Keratinocyte (primary cell): ENCODE data around the gene NUP210.
A peak's percentile ranks its signal among the peaks of the same experiment; 100 is the strongest.

Source experiments
- CTCF ChIP-seq, 3 experiments: IDR thresholded peaks in 1 of 3; conservative IDR thresholded peaks in 1 of 3; optimal IDR thresholded peaks in 1 of 3; 2 replicates in 2 of 3; 3 replicates in 1 of 3; pipeline versions ENCODE3 to v1.5.1; 2011; ENCODE audit warnings: low read length in 3 of 3, mild to moderate bottlenecking in 3 of 3, moderate library complexity in 2 of 3, control low read depth in 1 of 3, inconsistent platforms in 1 of 3; ENCODE audit not compliant: insufficient read depth in 2 of 3; ENCODE audit errors: extremely low read depth in 1 of 3
- EZH2 ChIP-seq: IDR thresholded peaks from one replicate; pipeline ENCODE4 v1.6.1; 2012; ENCODE audit warnings: inconsistent platforms, mild to moderate bottlenecking, low read length, moderate library complexity

- TF ChIP-seq EZH2 (peak; percentile 20), CTCF (optimal IDR thresholded peaks at IDR 0.05 in 1 of 3, IDR thresholded peaks at IDR 0.05 in 1 of 3, conservative IDR thresholded peaks at IDR 0.05 in 1 of 3; ENCODE audit: extremely low read depth in 1 of 3, insufficient read depth in 2 of 3, low read length in 3 of 3) (no peak)
Observed at GRCh38 chr3:13370055-13370454, 50.1 kb downstream of the NUP210 start.
